ENCODE results near the gene SAMD10. TPM values are rescaled to one million over a fixed set of nuclear protein-coding genes. Genes with fewer than 3 reads are reported as not detected.

SAMD10 gene
- total and polyA plus RNA-seq, 3 experiments from 2014 or later = 15.6 to 24.5 (median 19.3) TPM

- POLR2A ChIA-PET = no interaction called here
These were observed 35.1 kb downstream of the SAMD10 start for GRCh38 chr20:63944078-63944941.

GRCh38 chr20:63943808-63944077 lies 35.7 kb downstream of the SAMD10 start:
- CTCF ChIA-PET = no interaction called here
- Histone ChIP-seq H3K27ac (ENCODE audit: low read depth, low read length) (no peak overlapping the region), H3K4me1 (ENCODE audit: insufficient read depth, low read length) (peaks cover 43% of the 10 kb centered on the region), H3K27me3 (ENCODE audit: insufficient read depth, low read length, poor library complexity, severe bottlenecking) (no peaks in the 10 kb centered on the region), H3K4me3 (ENCODE audit: low read length) (no peak overlapping the region), H3K9me3 (ENCODE audit: low read length) (no peaks in the 10 kb centered on the region), H3K36me3 (ENCODE audit: insufficient read depth, low read length) (peaks cover 17% of the 10 kb centered on the region)
- H3K27me3 Mint-ChIP-seq = no peaks in the 10 kb centered on the region
- no peak overlapping the region for H3K4me3 Mint-ChIP-seq
- peaks cover 0 to 48% (median 0%) of the 10 kb centered on the region in 3 donors for H3K36me3 Mint-ChIP-seq
- DNase-seq = no peak
- no peaks in the 10 kb centered on the region for H3K9me3 Mint-ChIP-seq
- POLR2A ChIA-PET = no interaction called here
- H3K4me1 Mint-ChIP-seq = peaks cover 34 to 42% (median 38%) of the 10 kb centered on the region in 3 donors
- no peak overlapping the region for H3K27ac Mint-ChIP-seq

More at GRCh38 chr20:63944078-63944941, 35.1 kb downstream of the SAMD10 start:
- H3K9me3 Mint-ChIP-seq = no peaks in the 10 kb centered on the region
- Histone ChIP-seq H3K36me3 (ENCODE audit: insufficient read depth, low read length) (peaks cover 17% of the 10 kb centered on the region), H3K4me3 (ENCODE audit: low read length) (no peak overlapping the region), H3K9me3 (ENCODE audit: low read length) (no peaks in the 10 kb centered on the region), H3K27ac (ENCODE audit: low read depth, low read length) (no peak overlapping the region), H3K4me1 (ENCODE audit: insufficient read depth, low read length) (peaks cover 48% of the 10 kb centered on the region), H3K27me3 (ENCODE audit: insufficient read depth, low read length, poor library complexity, severe bottlenecking) (no peaks in the 10 kb centered on the region)
- peaks cover 0 to 48% (median 0%) of the 10 kb centered on the region in 3 donors for H3K36me3 Mint-ChIP-seq
- no peak for DNase-seq
- CTCF ChIA-PET = no interaction called here
- H3K27ac Mint-ChIP-seq = peak overlapping the region in 1 of 8 donors; percentile 75
- H3K4me1 Mint-ChIP-seq = peaks cover 40 to 48% (median 44%) of the 10 kb centered on the region in 3 donors
- no peaks in the 10 kb centered on the region for H3K27me3 Mint-ChIP-seq
- H3K4me3 Mint-ChIP-seq = no peak overlapping the region

- no peaks in the 10 kb centered on the region for H3K27me3 Mint-ChIP-seq
- no peaks in the 10 kb centered on the region for H3K9me3 ChIP-seq (ENCODE audit: low read length)
- POLR2A ChIA-PET = no interaction called here
- no peak overlapping the region for H3K27ac Mint-ChIP-seq
- CTCF ChIA-PET = no interaction called here
- no peaks in the 10 kb centered on the region for H3K9me3 Mint-ChIP-seq
- H3K4me3 Mint-ChIP-seq = no peak overlapping the region
- H3K27ac ChIP-seq (ENCODE audit: low read depth, low read length) = no peak overlapping the region
- peaks cover 37% of the 10 kb centered on the region for H3K4me1 ChIP-seq (ENCODE audit: insufficient read depth, low read length)
- no peak for DNase-seq
- H3K4me1 Mint-ChIP-seq = peaks cover 30 to 36% (median 32%) of the 10 kb centered on the region in 3 donors
- peaks cover 0 to 48% (median 0%) of the 10 kb centered on the region in 3 donors for H3K36me3 Mint-ChIP-seq
- peaks cover 17% of the 10 kb centered on the region for H3K36me3 ChIP-seq (ENCODE audit: insufficient read depth, low read length)
- H3K27me3 ChIP-seq (ENCODE audit: insufficient read depth, low read length, poor library complexity, severe bottlenecking) = no peaks in the 10 kb centered on the region
- H3K4me3 ChIP-seq (ENCODE audit: low read length) = no peak overlapping the region
These were observed 36.3 kb downstream of the SAMD10 start for GRCh38 chr20:63942969-63943807.

- DNase-seq = peak; percentile 23 to 56 (median 41)
- peaks cover 17% of the 10 kb centered on the region for H3K36me3 ChIP-seq (ENCODE audit: insufficient read depth, low read length)
- Mint-ChIP-seq H3K9me3 (no peaks in the 10 kb centered on the region), H3K36me3 (peaks cover 0 to 53% (median 0%) of the 10 kb centered on the region in 3 donors), H3K27me3 (no peaks in the 10 kb centered on the region), H3K4me3 (peak overlapping the region in 1 of 7 donors; percentile 63), H3K4me1 (peaks cover 22 to 32% (median 24%) of the 10 kb centered on the region in 3 donors), H3K27ac (peak overlapping the region in 6 of 8 donors; percentile 44 to 87 (median 78))
- no peak overlapping the region for H3K27ac ChIP-seq (ENCODE audit: low read depth, low read length)
- H3K9me3 ChIP-seq (ENCODE audit: low read length) = no peaks in the 10 kb centered on the region
- CTCF ChIA-PET = interaction anchor here (1.3 to 1.4 kb wide), 2 partner anchors 38 to 77 kb away, joined by 3 to 4 read pairs; partner anchors contain the start of genes PRPF6 and TPD52L2
- H3K4me1 ChIP-seq (ENCODE audit: insufficient read depth, low read length) = peaks cover 30% of the 10 kb centered on the region
- no peak overlapping the region for H3K4me3 ChIP-seq (ENCODE audit: low read length)
- no peaks in the 10 kb centered on the region for H3K27me3 ChIP-seq (ENCODE audit: insufficient read depth, low read length, poor library complexity, severe bottlenecking)
- POLR2A ChIA-PET = no interaction called here
These were observed 37.0 kb downstream of the SAMD10 start for GRCh38 chr20:63942250-63942951.

- H3K27ac ChIP-seq (ENCODE audit: low read depth, low read length) = no peak overlapping the region
- POLR2A ChIA-PET = no interaction called here
These were observed 38.0 kb downstream of the SAMD10 start for GRCh38 chr20:63941282-63942081.

GRCh38 chr20:63940472-63941266 lies 38.8 kb downstream of the SAMD10 start:
- no peaks in the 10 kb centered on the region for H3K27me3 Mint-ChIP-seq
- CTCF ChIA-PET = interaction anchor here (1.4 kb wide), 1 partner anchor 40 kb away, joined by 4 read pairs; the partner anchor contains the start of gene PRPF6
- no peak overlapping the region for H3K4me3 ChIP-seq (ENCODE audit: low read length)
- H3K9me3 Mint-ChIP-seq = no peaks in the 10 kb centered on the region
- H3K4me1 ChIP-seq (ENCODE audit: insufficient read depth, low read length) = peaks cover 24% of the 10 kb centered on the region
- peak in 1 of 5 donors; percentile 50 for DNase-seq
- H3K36me3 ChIP-seq (ENCODE audit: insufficient read depth, low read length) = peaks cover 17% of the 10 kb centered on the region
- peak overlapping the region in 4 of 8 donors; percentile 52 to 91 (median 79) for H3K27ac Mint-ChIP-seq
- peaks cover 0 to 52% (median 0%) of the 10 kb centered on the region in 3 donors for H3K36me3 Mint-ChIP-seq
- H3K27ac ChIP-seq (ENCODE audit: low read depth, low read length) = no peak overlapping the region
- peaks cover 14 to 26% (median 15%) of the 10 kb centered on the region in 3 donors for H3K4me1 Mint-ChIP-seq
- POLR2A ChIA-PET = interaction anchor here (0.6 kb wide), 1 partner anchor 11 kb away, joined by 3 read pairs; no protein-coding TSS in a partner anchor
- peak overlapping the region in 3 of 7 donors; percentile 15 to 42 (median 41) for H3K4me3 Mint-ChIP-seq
- H3K27me3 ChIP-seq (ENCODE audit: insufficient read depth, low read length, poor library complexity, severe bottlenecking) = no peaks in the 10 kb centered on the region
- no peaks in the 10 kb centered on the region for H3K9me3 ChIP-seq (ENCODE audit: low read length)

More at GRCh38 chr20:63941282-63942081, 38.0 kb downstream of the SAMD10 start:
- peaks cover 0 to 50% (median 0%) of the 10 kb centered on the region in 3 donors for H3K36me3 Mint-ChIP-seq
- peaks cover 16 to 26% (median 18%) of the 10 kb centered on the region in 3 donors for H3K4me1 Mint-ChIP-seq
- DNase-seq = peak; percentile 77 to 87 (median 78)
- H3K9me3 Mint-ChIP-seq = no peaks in the 10 kb centered on the region
- no peaks in the 10 kb centered on the region for H3K27me3 ChIP-seq (ENCODE audit: insufficient read depth, low read length, poor library complexity, severe bottlenecking)
- peak overlapping the region; percentile 19 to 68 (median 63) for H3K4me3 Mint-ChIP-seq
- CTCF ChIA-PET = interaction anchor here (1.3 to 1.4 kb wide), 2 partner anchors 39 to 77 kb away, joined by 3 to 4 read pairs; partner anchors contain the start of genes PRPF6 and TPD52L2
- H3K27ac Mint-ChIP-seq = peak overlapping the region in 7 of 8 donors; percentile 61 to 91 (median 80)
- H3K4me1 ChIP-seq (ENCODE audit: insufficient read depth, low read length) = peaks cover 24% of the 10 kb centered on the region
- no peak overlapping the region for H3K4me3 ChIP-seq (ENCODE audit: low read length)
- H3K36me3 ChIP-seq (ENCODE audit: insufficient read depth, low read length) = peaks cover 17% of the 10 kb centered on the region
- H3K27me3 Mint-ChIP-seq = no peaks in the 10 kb centered on the region
- H3K9me3 ChIP-seq (ENCODE audit: low read length) = no peaks in the 10 kb centered on the region

Measured in CD8-positive, alpha-beta memory T cell (primary cell).